Measurements from ENCODE around the gene RBM25.
"Not testable (repeated sequence)": the region's sequence is repeated elsewhere in the genome, so short reads cannot be mapped to it uniquely, and the experiment has no call there.

Gene RBM25

GRCh38 chr14:73058224-73058921 lies at the start of gene RBM25:
Gene RBM25, plus strand, starts transcription at chr14:73058534. Its CDS starts 13,108 bp downstream, at chr14:73071642.
- DNase-seq (ENCODE audit: low spot score) = peak; percentile 86

- DNase-seq (ENCODE audit: low spot score) = not testable (repeated sequence)
Measured at GRCh38 chr14:73011189-73011588, 47.1 kb upstream of the RBM25 start.

GRCh38 chr14:73014105-73014504 lies 44.2 kb upstream of the RBM25 start:
- no peak for DNase-seq (ENCODE audit: low spot score)

GRCh38 chr14:73015552-73015951 lies 42.8 kb upstream of the RBM25 start:
- not testable (repeated sequence) for DNase-seq (ENCODE audit: low spot score)

- not testable (repeated sequence) for DNase-seq (ENCODE audit: low spot score)
Measured at GRCh38 chr14:73016011-73016410, 42.3 kb upstream of the RBM25 start.

GRCh38 chr14:73022051-73022450 lies 36.3 kb upstream of the RBM25 start:
- DNase-seq (ENCODE audit: low spot score) = no peak

GRCh38 chr14:73025544-73025943 lies 32.8 kb upstream of the RBM25 start:
- no peak for DNase-seq (ENCODE audit: low spot score)

GRCh38 chr14:73026243-73026844 lies 32.0 kb upstream of the RBM25 start:
- no peak for DNase-seq (ENCODE audit: low spot score)

- DNase-seq (ENCODE audit: low spot score) = peak; percentile 89
Measured at GRCh38 chr14:73026845-73027542, 31.3 kb upstream of the RBM25 start, which contains the start of gene ZFYVE1. Gene ZFYVE1, minus strand, starts transcription at chr14:73027106. Its CDS starts 2,598 bp downstream, at chr14:73024508.

GRCh38 chr14:73027546-73027945 lies 30.8 kb upstream of the RBM25 start:
- no peak for DNase-seq (ENCODE audit: low spot score)

- DNase-seq (ENCODE audit: low spot score) = no peak
Measured at GRCh38 chr14:73027984-73028383, 30.4 kb upstream of the RBM25 start.

GRCh38 chr14:73036706-73037450 lies 21.5 kb upstream of the RBM25 start:
- not testable (repeated sequence) for DNase-seq (ENCODE audit: low spot score)

- DNase-seq (ENCODE audit: low spot score) = no peak
Measured at GRCh38 chr14:73047808-73048207, 10.5 kb upstream of the RBM25 start.

GRCh38 chr14:73049428-73049827 lies 8.9 kb upstream of the RBM25 start:
- no peak for DNase-seq (ENCODE audit: low spot score)

GRCh38 chr14:73055251-73055650 lies 3.1 kb upstream of the RBM25 start:
- no peak for DNase-seq (ENCODE audit: low spot score)

- no peak for DNase-seq (ENCODE audit: low spot score)
Measured at GRCh38 chr14:73057944-73058223, 450 bp upstream of the RBM25 start.

GRCh38 chr14:73058922-73059673 lies 764 bp downstream of the RBM25 start:
- peak; percentile 33 for DNase-seq (ENCODE audit: low spot score)

GRCh38 chr14:73069585-73069984 lies 11.3 kb downstream of the RBM25 start:
- no peak for DNase-seq (ENCODE audit: low spot score)

- DNase-seq (ENCODE audit: low spot score) = no peak
Measured at GRCh38 chr14:73091044-73091443, 32.7 kb downstream of the RBM25 start.

GRCh38 chr14:73097421-73097820 lies 39.1 kb downstream of the RBM25 start:
- no peak for DNase-seq (ENCODE audit: low spot score)

GRCh38 chr14:73100334-73100733 lies 42.0 kb downstream of the RBM25 start:
- DNase-seq (ENCODE audit: low spot score) = no peak

All from HuH-7.5 (cell line).